Breast epithelium (tissue), 4 donors: ENCODE results near the gene HIPK3. TPM values are rescaled to one million over a fixed set of nuclear protein-coding genes. Genes with fewer than 3 reads are reported as not detected.
A peak's percentile ranks its signal among the peaks of the same experiment; 100 is the strongest.

Experiments used
- DNase-seq, 2 donors: peaks; one replicate each; pipeline ENCODE4 v3.0.0-alpha.2; 2019; ENCODE audit warnings: low spot score in 2 of 2
- H3K27ac ChIP-seq, 2 donors: fragments of 200-600 bp; sonication (generic) in 1 of 2; one replicate each; pipeline ENCODE4 v1.5.1; 2016 to 2019; ENCODE audit warnings: mild to moderate bottlenecking in 1 of 2
- H3K27me3 ChIP-seq, 2 donors: fragments of 200-600 bp; sonication (generic) in 1 of 2; one replicate each; pipeline versions ENCODE4 v1.5.1 to v1.6.0; 2017 to 2019; ENCODE audit warnings: control low read depth in 1 of 2, mild to moderate bottlenecking in 1 of 2
- H3K36me3 ChIP-seq: fragments of 200-600 bp; one replicate; pipeline ENCODE4 v1.5.1; 2019
- H3K4me1 ChIP-seq, 2 donors: fragments of 200-600 bp; sonication (generic); one replicate each; pipeline ENCODE4 v1.5.1; 2016 to 2019; ENCODE audit warnings: control low read depth in 1 of 2
- H3K4me3 ChIP-seq, 3 donors: fragments of 200-600 bp; sonication (generic); 1 replicate in 2 of 3; 2 replicates in 1 of 3; pipeline ENCODE4 v1.5.1; 2016 to 2019; ENCODE audit warnings: mild to moderate bottlenecking in 3 of 3, moderate library complexity in 2 of 3
- H3K9me3 ChIP-seq, 2 donors: fragments of 200-600 bp; sonication (generic) in 1 of 2; one replicate each; pipeline ENCODE4 v1.5.1; 2016 to 2019; ENCODE audit warnings: control low read depth in 1 of 2
- POLR2A ChIP-seq: fragments of 450-650 bp; IDR thresholded peaks from one replicate; pipeline ENCODE4 v1.6.1; 2016; ENCODE audit warnings: antibody characterized with exemption, mild to moderate bottlenecking, moderate library complexity
- POLR2AphosphoS5 ChIP-seq, 3 donors: sonication (generic); formaldehyde crosslinking; IDR thresholded peaks; one replicate each; pipeline ENCODE4 v1.6.1; 2017; ENCODE audit warnings: antibody characterized with exemption in 3 of 3
- intact Hi-C: fragments of 100-400 bp; cut with DNase I; formaldehyde crosslinking; loops from one replicate; pipeline ENCODE4 v1.15.1; 2023; ENCODE audit warnings: low total_unique reads
- total RNA-seq, 3 donors: library from RNA; depleted of rRNA; stranded (reverse); fragments of >200 nt; gene quantifications; one replicate each; pipeline ENCODE4 v1.1.0, GENCODE V29; 2016
- TF ChIP-seq, protein P1 (sequence below), 3 donors: fragments of 450-650 bp; IDR thresholded peaks; one replicate each; pipeline ENCODE4 v1.5.1; 2016 to 2017; ENCODE audit warnings: antibody characterized with exemption in 3 of 3, mild to moderate bottlenecking in 3 of 3, moderate library complexity in 3 of 3

The HIPK3 gene
- total RNA-seq, 3 donors from 2014 or later = 200 to 223 (median 202) TPM

DNA sequence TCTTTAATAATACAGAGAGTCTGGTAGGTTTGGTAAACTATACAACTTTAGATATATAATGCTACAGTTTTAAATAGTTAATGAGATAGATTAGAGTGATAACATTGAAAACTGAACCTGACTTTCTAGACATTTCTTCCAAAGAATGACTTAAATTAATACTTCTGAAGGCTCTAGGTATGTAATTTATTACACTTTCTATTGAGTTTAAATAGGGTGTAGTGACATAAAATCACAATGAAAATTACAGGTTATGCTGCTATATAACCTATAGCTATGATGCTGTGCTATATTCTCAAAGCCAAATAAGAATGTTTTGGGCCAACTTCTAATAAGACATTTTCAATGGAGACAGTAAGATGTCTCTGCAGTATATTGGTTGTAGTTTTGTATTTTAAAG is 7.7 kb downstream of the HIPK3 start:
- intact Hi-C loops = no loop called here
- Histone ChIP-seq H3K27ac (no peak overlapping the region), H3K4me3 (no peak overlapping the region), H3K27me3 (no peaks in the 10 kb centered on the region), H3K36me3 (no peaks in the 10 kb centered on the region), H3K9me3 (no peaks in the 10 kb centered on the region), H3K4me1 (peaks cover 0 to 28% of the 10 kb centered on the region in 2 donors)
- TF ChIP-seq, protein P1, sequence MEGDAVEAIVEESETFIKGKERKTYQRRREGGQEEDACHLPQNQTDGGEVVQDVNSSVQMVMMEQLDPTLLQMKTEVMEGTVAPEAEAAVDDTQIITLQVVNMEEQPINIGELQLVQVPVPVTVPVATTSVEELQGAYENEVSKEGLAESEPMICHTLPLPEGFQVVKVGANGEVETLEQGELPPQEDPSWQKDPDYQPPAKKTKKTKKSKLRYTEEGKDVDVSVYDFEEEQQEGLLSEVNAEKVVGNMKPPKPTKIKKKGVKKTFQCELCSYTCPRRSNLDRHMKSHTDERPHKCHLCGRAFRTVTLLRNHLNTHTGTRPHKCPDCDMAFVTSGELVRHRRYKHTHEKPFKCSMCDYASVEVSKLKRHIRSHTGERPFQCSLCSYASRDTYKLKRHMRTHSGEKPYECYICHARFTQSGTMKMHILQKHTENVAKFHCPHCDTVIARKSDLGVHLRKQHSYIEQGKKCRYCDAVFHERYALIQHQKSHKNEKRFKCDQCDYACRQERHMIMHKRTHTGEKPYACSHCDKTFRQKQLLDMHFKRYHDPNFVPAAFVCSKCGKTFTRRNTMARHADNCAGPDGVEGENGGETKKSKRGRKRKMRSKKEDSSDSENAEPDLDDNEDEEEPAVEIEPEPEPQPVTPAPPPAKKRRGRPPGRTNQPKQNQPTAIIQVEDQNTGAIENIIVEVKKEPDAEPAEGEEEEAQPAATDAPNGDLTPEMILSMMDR (IDR thresholded peaks at IDR 0.05) = no peak
- TF ChIP-seq POLR2AphosphoS5 (IDR thresholded peaks at IDR 0.05) (no peak), POLR2A (no peak)
- DNase-seq = no peak

DNA sequence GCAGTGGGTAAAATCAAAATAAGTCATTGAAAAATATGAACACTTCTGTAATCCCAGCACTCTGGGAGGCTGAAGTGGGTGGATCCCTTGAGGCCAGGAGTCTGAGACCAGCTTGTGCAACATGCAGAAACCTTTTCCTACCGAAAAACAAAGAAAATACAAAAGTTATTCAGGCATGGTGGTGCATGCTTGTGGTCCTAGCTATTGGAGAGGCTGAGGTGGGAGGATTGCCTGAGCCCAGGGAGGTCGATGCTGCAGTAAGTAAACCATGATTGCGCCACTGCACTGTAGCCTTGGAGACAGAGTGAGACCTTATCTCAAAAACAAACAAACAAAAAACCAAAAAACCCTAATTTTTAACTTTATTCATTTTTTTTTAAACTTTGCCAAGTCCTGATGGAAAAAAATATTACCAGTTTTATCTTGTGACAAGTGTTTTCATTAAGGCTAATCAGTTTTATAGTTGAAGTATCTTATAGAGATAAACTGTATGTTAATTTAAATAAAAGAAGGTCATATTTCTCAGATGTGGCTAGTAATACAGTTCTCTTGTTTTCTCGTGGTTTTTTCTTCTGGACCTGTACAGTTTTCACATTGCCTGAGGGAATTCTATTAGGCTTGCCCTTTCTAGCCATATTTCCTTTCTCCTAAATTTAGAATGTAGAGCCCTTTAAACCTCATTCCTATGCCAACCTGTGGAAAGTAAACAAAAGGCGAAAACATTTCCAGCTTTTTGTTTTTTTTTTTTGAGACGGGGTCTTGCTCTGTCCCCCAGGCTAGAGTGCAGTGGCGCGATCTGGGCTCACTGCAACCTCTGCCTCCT is 9.4 kb downstream of the HIPK3 start:
- no peaks in the 10 kb centered on the region for H3K36me3 ChIP-seq
- H3K27me3 ChIP-seq = no peaks in the 10 kb centered on the region
- H3K4me3 ChIP-seq = no peak overlapping the region
- H3K27ac ChIP-seq = peak overlapping the region; percentile 23 to 42
- peaks cover 0 to 27% of the 10 kb centered on the region in 2 donors for H3K4me1 ChIP-seq
- no peak for DNase-seq
- intact Hi-C loops = no loop called here
- no peaks in the 10 kb centered on the region for H3K9me3 ChIP-seq
- TF ChIP-seq POLR2AphosphoS5 (IDR thresholded peaks at IDR 0.05) (no peak), POLR2A (no peak)
- TF ChIP-seq, protein P1 (IDR thresholded peaks at IDR 0.05) = no peak

DNA sequence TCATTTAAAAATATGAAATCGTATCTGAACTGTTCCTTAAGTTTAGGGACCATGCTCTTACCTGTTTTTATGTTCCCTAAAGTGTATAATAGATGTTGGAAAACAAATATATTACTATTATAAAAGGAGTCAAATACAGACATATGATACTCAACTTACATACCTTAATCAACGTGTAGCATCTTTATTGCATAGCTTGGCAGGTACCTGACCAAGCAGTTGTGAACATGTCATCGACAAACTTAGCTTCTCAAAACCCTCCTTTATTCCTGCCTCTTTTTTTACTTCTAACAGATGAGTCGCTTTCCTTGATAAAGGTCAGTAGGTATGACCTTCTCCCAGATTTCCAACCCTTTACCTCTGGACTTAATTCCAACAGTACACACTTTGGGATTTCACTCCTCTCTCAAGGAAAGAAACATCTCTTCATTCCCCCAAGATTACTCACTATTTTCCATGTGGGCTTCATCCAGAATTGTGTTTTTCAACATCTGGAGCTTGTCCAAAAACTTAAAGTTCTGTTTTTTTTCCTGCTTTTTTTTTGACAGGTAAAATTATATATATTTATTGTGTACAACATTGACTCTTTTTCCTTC is 11.9 kb downstream of the HIPK3 start:
- DNase-seq = no peak
- intact Hi-C loops = no loop called here
- Histone ChIP-seq H3K4me1 (peaks cover 0 to 20% of the 10 kb centered on the region in 2 donors), H3K27me3 (no peaks in the 10 kb centered on the region), H3K4me3 (no peak overlapping the region), H3K27ac (no peak overlapping the region), H3K9me3 (no peaks in the 10 kb centered on the region), H3K36me3 (no peaks in the 10 kb centered on the region)
- TF ChIP-seq POLR2AphosphoS5 (IDR thresholded peaks at IDR 0.05) = no peak
- TF ChIP-seq, protein P1 (IDR thresholded peaks at IDR 0.05) = no peak
- TF ChIP-seq POLR2A = no peak

DNA sequence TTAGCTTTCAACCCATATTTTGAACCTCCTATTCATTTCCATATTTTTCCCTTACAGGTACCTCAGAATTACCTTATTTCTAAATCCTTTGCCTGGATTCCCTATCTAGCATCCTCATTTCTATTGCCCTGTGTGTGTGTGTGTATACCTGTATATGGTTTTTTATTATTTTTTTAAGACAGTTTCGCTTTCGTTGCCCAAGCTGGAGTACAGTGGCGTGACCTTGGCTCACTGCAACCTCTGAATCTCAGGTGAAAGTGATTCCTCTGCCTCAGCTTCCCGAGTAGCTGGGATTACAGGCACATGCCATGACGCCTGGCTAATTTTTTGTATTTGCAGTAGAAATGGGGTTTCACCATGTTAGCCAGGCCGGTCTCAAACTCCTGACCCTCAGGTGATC is 12.6 kb downstream of the HIPK3 start:
- no peaks in the 10 kb centered on the region for H3K9me3 ChIP-seq
- no peak overlapping the region for H3K27ac ChIP-seq
- H3K4me1 ChIP-seq = peaks cover 0 to 14% of the 10 kb centered on the region in 2 donors
- H3K36me3 ChIP-seq = no peaks in the 10 kb centered on the region
- intact Hi-C loops = no loop called here
- H3K27me3 ChIP-seq = no peaks in the 10 kb centered on the region
- DNase-seq = no peak
- no peak overlapping the region for H3K4me3 ChIP-seq
- no peak for TF ChIP-seq POLR2AphosphoS5 (IDR thresholded peaks at IDR 0.05)
- no peak for TF ChIP-seq POLR2A
- TF ChIP-seq, protein P1 (IDR thresholded peaks at IDR 0.05) = no peak

DNA sequence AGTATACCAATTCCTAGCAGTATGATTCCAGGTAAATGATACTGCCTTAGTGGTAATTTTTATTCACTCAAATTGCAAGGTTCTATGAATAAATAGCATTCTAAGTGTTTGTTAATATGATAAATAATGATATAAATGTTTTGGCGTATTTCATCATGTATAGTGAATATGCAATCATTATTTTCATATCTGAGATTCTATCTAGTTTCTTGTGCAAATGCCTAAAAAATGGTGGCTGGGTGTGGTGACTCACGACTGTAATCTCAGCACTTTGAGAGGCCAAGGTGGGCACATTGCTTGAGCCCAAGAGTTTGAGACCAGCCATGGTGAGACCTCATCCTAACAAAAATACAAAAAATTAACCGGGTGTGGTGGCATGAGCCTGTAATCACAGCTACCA is 13.9 kb downstream of the HIPK3 start:
- no peak overlapping the region for H3K27ac ChIP-seq
- no peaks in the 10 kb centered on the region for H3K27me3 ChIP-seq
- no peaks in the 10 kb centered on the region for H3K36me3 ChIP-seq
- H3K9me3 ChIP-seq = no peaks in the 10 kb centered on the region
- TF ChIP-seq POLR2AphosphoS5 (IDR thresholded peaks at IDR 0.05) = no peak
- TF ChIP-seq, protein P1 (IDR thresholded peaks at IDR 0.05) = no peak
- H3K4me1 ChIP-seq = peaks cover 0 to 14% of the 10 kb centered on the region in 2 donors
- H3K4me3 ChIP-seq = no peak overlapping the region
- no peak for DNase-seq
- intact Hi-C loops = no loop called here
